ENCODE results near the gene ACOX2. TPM values are rescaled to one million over a fixed set of nuclear protein-coding genes. Genes with fewer than 3 reads are reported as not detected.

The ACOX2 gene
- total RNA-seq, 1 experiment from 2014 or later, result 12.8 TPM

- H3K9me2 ChIP-seq (ENCODE audit: insufficient read depth), result no peaks in the 10 kb centered on the region
- no peak overlapping the region for H3K4me3 ChIP-seq (replicated peaks in 1 of 2; ENCODE audit: low read depth in 1 of 2, low read length in 2 of 2)
- no TSS peak for BruUV-seq (replicated peaks)
- no peak overlapping the region for H3K4me2 ChIP-seq (ENCODE audit: low read length)
- POLR2A ChIA-PET, result no interaction called here
- H3K36me3 ChIP-seq (ENCODE audit: control insufficient read depth in 1 of 2, insufficient read depth in 2 of 2, low read length in 2 of 2), result no peaks in the 10 kb centered on the region
- H3K27ac ChIP-seq (ENCODE audit: low read depth, low read length), result no peak overlapping the region
- peaks cover 4 to 20% of the 10 kb centered on the region in 2 experiments; a peak in 2 of 4 replicates for H3K4me1 ChIP-seq (ENCODE audit: control insufficient read depth in 1 of 2, insufficient read depth in 2 of 2, low read length in 2 of 2)
- DNase-seq (ENCODE audit: low read depth, low spot score) (no peak), ATAC-seq (no peak)
- H3K9ac ChIP-seq (ENCODE audit: low read length), result no peak overlapping the region
- no peak for TF ChIP-seq SRF (IDR thresholded peaks at IDR 0.05; ENCODE audit: low read depth)
- TF ChIP-seq TCF7L2 (IDR thresholded peaks at IDR 0.05; ENCODE audit: borderline replicate concordance, extremely low read depth, insufficient read depth, insufficient read length), result no peak
- no peak for TF ChIP-seq ZBTB33 (IDR thresholded peaks at IDR 0.05; ENCODE audit: extremely low read depth, insufficient replicate concordance, low read length)
- no peak for TF ChIP-seq POLR2AphosphoS5 (IDR thresholded peaks at IDR 0.05; ENCODE audit: low read depth, low read length)
- TF ChIP-seq SP1 (IDR thresholded peaks at IDR 0.05; ENCODE audit: low read depth), result no peak
- no peak for TF ChIP-seq ATF3 (IDR thresholded peaks at IDR 0.05)
- no peak for TF ChIP-seq EGR1 (IDR thresholded peaks at IDR 0.05; ENCODE audit: low read depth)
- no peak for TF ChIP-seq CTCF (IDR thresholded peaks at IDR 0.05 in 2 of 3, conservative IDR thresholded peaks at IDR 0.05 in 1 of 3; ENCODE audit: borderline replicate concordance in 1 of 3, insufficient read depth in 1 of 3, low read depth in 2 of 3, low read length in 2 of 3)
- intact Hi-C loops (cut with micrococcal nuclease), result no loop called here
- H3K9me3 ChIP-seq (ENCODE audit: control insufficient read depth in 1 of 2, insufficient read depth in 1 of 2, low read depth in 1 of 2, low read length in 2 of 2), result no peaks in the 10 kb centered on the region
- H3K79me2 ChIP-seq (ENCODE audit: insufficient read depth, low read length), result no peaks in the 10 kb centered on the region
- CTCF ChIA-PET, result interaction anchor here (0.6 to 1.3 kb wide), 8 partner anchors 8 to 776 kb away, joined by 3 to 10 read pairs (median 4); partner anchors contain the start of genes HTD2 and RPP14
- no peaks in the 10 kb centered on the region for H4K20me1 ChIP-seq (ENCODE audit: insufficient read depth)
- RAD21 ChIA-PET (ENCODE audit: low non-redundant PET in 1 of 2, low total read pairs in 2 of 2, uncharacterized antibody in 2 of 2, unreplicated experiment in 2 of 2), result no interaction called here
- H2AFZ ChIP-seq (ENCODE audit: low read depth, low read length, poor library complexity, severe bottlenecking), result no peak overlapping the region
- no peaks in the 10 kb centered on the region for H3K27me3 ChIP-seq (ENCODE audit: insufficient read depth, low read length)
Measured at GRCh38 chr3:58531555-58531954, 5.4 kb downstream of the ACOX2 start.
